SHP77 (cell line): ENCODE results near the gene FUZ.
A peak's percentile ranks its signal among the peaks of the same experiment; 100 is the strongest.

Source experiments
- DNase-seq, 2 experiments: peaks; one replicate each; lab custom pipeline; 2025; lab: John Stamatoyannopoulos, UW

Gene FUZ

GRCh38 chr19:49812997-49813861, at the start of gene FUZ:
Gene FUZ, minus strand, starts transcription at chr19:49813292. Its CDS starts 186 bp downstream, at chr19:49813106.
- DNase-seq: peak; percentile 97 to 98

- DNase-seq: no peak
These were observed 49.5 kb upstream of the FUZ start for GRCh38 chr19:49862391-49863253.

GRCh38 chr19:49861541-49862378, 48.7 kb upstream of the FUZ start:
- no peak for DNase-seq

GRCh38 chr19:49861107-49861506, 48.0 kb upstream of the FUZ start:
- DNase-seq: no peak

GRCh38 chr19:49860336-49861102, 47.4 kb upstream of the FUZ start:
- no peak for DNase-seq

GRCh38 chr19:49859682-49860335, 46.7 kb upstream of the FUZ start:
- DNase-seq: no peak

GRCh38 chr19:49858088-49858985, 45.2 kb upstream of the FUZ start:
- DNase-seq: no peak

GRCh38 chr19:49857838-49858087, 44.7 kb upstream of the FUZ start:
- DNase-seq: no peak

- no peak for DNase-seq
These were observed 44.2 kb upstream of the FUZ start for GRCh38 chr19:49857061-49857837.

- DNase-seq: no peak
These were observed 43.5 kb upstream of the FUZ start for GRCh38 chr19:49856574-49857021.

- DNase-seq: no peak
These were observed 42.8 kb upstream of the FUZ start for GRCh38 chr19:49855676-49856573.

- DNase-seq: no peak
These were observed 42.2 kb upstream of the FUZ start for GRCh38 chr19:49855277-49855675.

- DNase-seq: no peak
These were observed 41.5 kb upstream of the FUZ start for GRCh38 chr19:49854378-49855263.

GRCh38 chr19:49853852-49854377, 40.8 kb upstream of the FUZ start:
- DNase-seq: no peak

GRCh38 chr19:49852631-49853126, 39.6 kb upstream of the FUZ start:
- no peak for DNase-seq

GRCh38 chr19:49851456-49852259, 38.6 kb upstream of the FUZ start:
- DNase-seq: peak in 1 of 2 experiments; percentile 20
